ENCODE results near the gene DIS3L. TPM values are rescaled to one million over a fixed set of nuclear protein-coding genes. Genes with fewer than 3 reads are reported as not detected.

Gene DIS3L
- total and polyA plus RNA-seq, 2 of the 13 experiments (the other 11 are each of a cell fraction or from before 2014, with no cell fraction given): 21.0 to 50.5 TPM

- TF ChIP-seq KLF12 (CRISPR knock-in tag; IDR thresholded peaks at IDR 0.05; ENCODE audit: borderline replicate concordance) (no peak; the same call in 1 of the 2 replicates), ZFP62 (CRISPR knock-in tag; IDR thresholded peaks at IDR 0.05) (no peak), ATF6 (CRISPR knock-in tag; conservative IDR thresholded peaks at IDR 0.05) (0 out of 2 replicates have a peak, but pooled peaks have one; percentile 47), TBX3 (IDR thresholded peaks at IDR 0.05; ENCODE audit: borderline replicate concordance) (no peak), THAP7 (CRISPR knock-in tag; IDR thresholded peaks at IDR 0.05) (no peak), ZNF326 (CRISPR knock-in tag; IDR thresholded peaks at IDR 0.05; ENCODE audit: borderline replicate concordance) (no peak), TSC22D2 (CRISPR knock-in tag; IDR thresholded peaks at IDR 0.05; ENCODE audit: borderline replicate concordance) (no peak), HHEX (CRISPR knock-in tag; IDR thresholded peaks at IDR 0.05) (no peak), PHF21A (CRISPR knock-in tag; IDR thresholded peaks at IDR 0.05) (peak; percentile 89), ZNF121 (CRISPR knock-in tag; IDR thresholded peaks at IDR 0.05) (0 out of 2 replicates have a peak, but pooled peaks have one; percentile 41), HNRNPLL (IDR thresholded peaks at IDR 0.05; ENCODE audit: low read depth, low read length, poor library complexity, severe bottlenecking) (peak; percentile 83), MIXL1 (CRISPR knock-in tag; IDR thresholded peaks at IDR 0.05) (no peak), ZFP36 (IDR thresholded peaks at IDR 0.05; ENCODE audit: borderline replicate concordance, low read depth, low read length, partially characterized antibody) (no peak), SP2 (CRISPR knock-in tag; IDR thresholded peaks at IDR 0.05) (peak; percentile 73), RBM39 (IDR thresholded peaks at IDR 0.05; ENCODE audit: low read depth, low read length, poor library complexity, severe bottlenecking) (peak; percentile 75), ZNF232 (CRISPR knock-in tag; IDR thresholded peaks at IDR 0.05; ENCODE audit: borderline replicate concordance) (peak; percentile 37; the same call in 1 of the 2 replicates), ZNF652 (CRISPR knock-in tag; IDR thresholded peaks at IDR 0.05; ENCODE audit: borderline replicate concordance, low read depth) (no peak), PLRG1 (conservative IDR thresholded peaks at IDR 0.05) (no peak), ZSCAN29 (CRISPR knock-in tag; conservative IDR thresholded peaks at IDR 0.05) (no peak), BCL3 (CRISPR knock-in tag; IDR thresholded peaks at IDR 0.05) (peak; percentile 56; the same call in 1 of the 2 replicates), JARID2 (CRISPR knock-in tag; IDR thresholded peaks at IDR 0.05; ENCODE audit: insufficient replicate concordance) (no peak), ZNF503 (CRISPR knock-in tag; IDR thresholded peaks at IDR 0.05) (peak; percentile 72; the same call in 1 of the 2 replicates)
Measured at GRCh38 chr15:66356359-66357236, 63.2 kb downstream of the DIS3L start, which contains the start of gene TIPIN (continued).

Data from HepG2 (cell line).